ENCODE results near the gene RGPD5. TPM values are rescaled to one million over a fixed set of nuclear protein-coding genes. Genes with fewer than 3 reads are reported as not detected.
"Not testable (repeated sequence)": the region's sequence is repeated elsewhere in the genome, so short reads cannot be mapped to it uniquely, and the experiment has no call there.

RGPD5 gene
- 31.4 to 51.9 TPM (median 35.8 TPM) in 3 replicates for total RNA-seq
- long read RNA-seq, partial matches to known transcripts = 1 of 1 reads
- long read RNA-seq, other reads (novel, unspliced or antisense) = 0 of 1 reads

- H3K9me3 Mint-ChIP-seq (ENCODE audit: low read depth); H3K4me3 Mint-ChIP-seq (ENCODE audit: unreplicated experiment); H3K4me1 Mint-ChIP-seq (ENCODE audit: low read depth); DNase-seq (ENCODE audit: low spot score); H3K27me3 Mint-ChIP-seq (ENCODE audit: low read depth); H3K27ac Mint-ChIP-seq (ENCODE audit: unreplicated experiment); H3K36me3 Mint-ChIP-seq (ENCODE audit: low read depth): not testable (repeated sequence)
These were observed at the start of gene RGPD5 for GRCh38 chr2:109794074-109794737. Gene RGPD5, plus strand, starts transcription at chr2:109794305. Its CDS starts 161 bp downstream, at chr2:109794466.

- H3K4me3 Mint-ChIP-seq (ENCODE audit: unreplicated experiment); H3K36me3 Mint-ChIP-seq (ENCODE audit: low read depth); H3K27me3 Mint-ChIP-seq (ENCODE audit: low read depth); H3K4me1 Mint-ChIP-seq (ENCODE audit: low read depth); H3K9me3 Mint-ChIP-seq (ENCODE audit: low read depth); DNase-seq (ENCODE audit: low spot score); H3K27ac Mint-ChIP-seq (ENCODE audit: unreplicated experiment): not testable (repeated sequence)
These were observed 42.5 kb upstream of the RGPD5 start for GRCh38 chr2:109751572-109751971.

GRCh38 chr2:109757163-109757824 lies 36.8 kb upstream of the RGPD5 start:
- not testable (repeated sequence) for DNase-seq (ENCODE audit: low spot score); H3K27me3 Mint-ChIP-seq (ENCODE audit: low read depth); H3K9me3 Mint-ChIP-seq (ENCODE audit: low read depth); H3K27ac Mint-ChIP-seq (ENCODE audit: unreplicated experiment); H3K36me3 Mint-ChIP-seq (ENCODE audit: low read depth); H3K4me1 Mint-ChIP-seq (ENCODE audit: low read depth); H3K4me3 Mint-ChIP-seq (ENCODE audit: unreplicated experiment)

- H3K9me3 Mint-ChIP-seq (ENCODE audit: low read depth); H3K27ac Mint-ChIP-seq (ENCODE audit: unreplicated experiment); H3K4me1 Mint-ChIP-seq (ENCODE audit: low read depth); H3K4me3 Mint-ChIP-seq (ENCODE audit: unreplicated experiment); DNase-seq (ENCODE audit: low spot score); H3K36me3 Mint-ChIP-seq (ENCODE audit: low read depth); H3K27me3 Mint-ChIP-seq (ENCODE audit: low read depth): not testable (repeated sequence)
These were observed 33.7 kb upstream of the RGPD5 start for GRCh38 chr2:109760265-109761042.

- H3K4me1 Mint-ChIP-seq (ENCODE audit: low read depth); H3K4me3 Mint-ChIP-seq (ENCODE audit: unreplicated experiment): not testable (repeated sequence)
These were observed 33.1 kb upstream of the RGPD5 start for GRCh38 chr2:109761043-109761454.

GRCh38 chr2:109761976-109762375 lies 32.1 kb upstream of the RGPD5 start:
- not testable (repeated sequence) for H3K27ac Mint-ChIP-seq (ENCODE audit: unreplicated experiment); H3K36me3 Mint-ChIP-seq (ENCODE audit: low read depth); H3K4me3 Mint-ChIP-seq (ENCODE audit: unreplicated experiment); H3K4me1 Mint-ChIP-seq (ENCODE audit: low read depth); H3K27me3 Mint-ChIP-seq (ENCODE audit: low read depth); DNase-seq (ENCODE audit: low spot score); H3K9me3 Mint-ChIP-seq (ENCODE audit: low read depth)

More at GRCh38 chr2:109761043-109761454, 33.1 kb upstream of the RGPD5 start:
- not testable (repeated sequence) for H3K36me3 Mint-ChIP-seq (ENCODE audit: low read depth); H3K9me3 Mint-ChIP-seq (ENCODE audit: low read depth); DNase-seq (ENCODE audit: low spot score); H3K27ac Mint-ChIP-seq (ENCODE audit: unreplicated experiment); H3K27me3 Mint-ChIP-seq (ENCODE audit: low read depth)

GRCh38 chr2:109766074-109766473 lies 28.0 kb upstream of the RGPD5 start:
- H3K9me3 Mint-ChIP-seq (ENCODE audit: low read depth); H3K4me1 Mint-ChIP-seq (ENCODE audit: low read depth); H3K36me3 Mint-ChIP-seq (ENCODE audit: low read depth); DNase-seq (ENCODE audit: low spot score); H3K27ac Mint-ChIP-seq (ENCODE audit: unreplicated experiment); H3K4me3 Mint-ChIP-seq (ENCODE audit: unreplicated experiment); H3K27me3 Mint-ChIP-seq (ENCODE audit: low read depth): not testable (repeated sequence)

GRCh38 chr2:109766886-109767578 lies 27.1 kb upstream of the RGPD5 start:
- H3K4me3 Mint-ChIP-seq (ENCODE audit: unreplicated experiment); H3K27ac Mint-ChIP-seq (ENCODE audit: unreplicated experiment); H3K27me3 Mint-ChIP-seq (ENCODE audit: low read depth): not testable (repeated sequence)

GRCh38 chr2:109768934-109769333 lies 25.2 kb upstream of the RGPD5 start:
- not testable (repeated sequence) for H3K4me3 Mint-ChIP-seq (ENCODE audit: unreplicated experiment); H3K36me3 Mint-ChIP-seq (ENCODE audit: low read depth); DNase-seq (ENCODE audit: low spot score); H3K9me3 Mint-ChIP-seq (ENCODE audit: low read depth); H3K27me3 Mint-ChIP-seq (ENCODE audit: low read depth); H3K27ac Mint-ChIP-seq (ENCODE audit: unreplicated experiment); H3K4me1 Mint-ChIP-seq (ENCODE audit: low read depth)

More at GRCh38 chr2:109766886-109767578, 27.1 kb upstream of the RGPD5 start:
- H3K4me1 Mint-ChIP-seq (ENCODE audit: low read depth); H3K9me3 Mint-ChIP-seq (ENCODE audit: low read depth); H3K36me3 Mint-ChIP-seq (ENCODE audit: low read depth); DNase-seq (ENCODE audit: low spot score): not testable (repeated sequence)

- not testable (repeated sequence) for H3K36me3 Mint-ChIP-seq (ENCODE audit: low read depth); H3K4me3 Mint-ChIP-seq (ENCODE audit: unreplicated experiment); H3K27me3 Mint-ChIP-seq (ENCODE audit: low read depth); H3K4me1 Mint-ChIP-seq (ENCODE audit: low read depth); H3K9me3 Mint-ChIP-seq (ENCODE audit: low read depth); H3K27ac Mint-ChIP-seq (ENCODE audit: unreplicated experiment); DNase-seq (ENCODE audit: low spot score)
These were observed 15.0 kb upstream of the RGPD5 start for GRCh38 chr2:109779118-109779517.

GRCh38 chr2:109781147-109781816 lies 12.8 kb upstream of the RGPD5 start:
- H3K4me1 Mint-ChIP-seq (ENCODE audit: low read depth); H3K9me3 Mint-ChIP-seq (ENCODE audit: low read depth); H3K27me3 Mint-ChIP-seq (ENCODE audit: low read depth); H3K4me3 Mint-ChIP-seq (ENCODE audit: unreplicated experiment); DNase-seq (ENCODE audit: low spot score); H3K36me3 Mint-ChIP-seq (ENCODE audit: low read depth); H3K27ac Mint-ChIP-seq (ENCODE audit: unreplicated experiment): not testable (repeated sequence)
